Measurements from ENCODE around the gene ACTA2. TPM values are rescaled to one million over a fixed set of nuclear protein-coding genes. Genes with fewer than 3 reads are reported as not detected.

ACTA2 gene
- total RNA-seq, 1 experiment from 2014 or later = 25.4 TPM

DNA sequence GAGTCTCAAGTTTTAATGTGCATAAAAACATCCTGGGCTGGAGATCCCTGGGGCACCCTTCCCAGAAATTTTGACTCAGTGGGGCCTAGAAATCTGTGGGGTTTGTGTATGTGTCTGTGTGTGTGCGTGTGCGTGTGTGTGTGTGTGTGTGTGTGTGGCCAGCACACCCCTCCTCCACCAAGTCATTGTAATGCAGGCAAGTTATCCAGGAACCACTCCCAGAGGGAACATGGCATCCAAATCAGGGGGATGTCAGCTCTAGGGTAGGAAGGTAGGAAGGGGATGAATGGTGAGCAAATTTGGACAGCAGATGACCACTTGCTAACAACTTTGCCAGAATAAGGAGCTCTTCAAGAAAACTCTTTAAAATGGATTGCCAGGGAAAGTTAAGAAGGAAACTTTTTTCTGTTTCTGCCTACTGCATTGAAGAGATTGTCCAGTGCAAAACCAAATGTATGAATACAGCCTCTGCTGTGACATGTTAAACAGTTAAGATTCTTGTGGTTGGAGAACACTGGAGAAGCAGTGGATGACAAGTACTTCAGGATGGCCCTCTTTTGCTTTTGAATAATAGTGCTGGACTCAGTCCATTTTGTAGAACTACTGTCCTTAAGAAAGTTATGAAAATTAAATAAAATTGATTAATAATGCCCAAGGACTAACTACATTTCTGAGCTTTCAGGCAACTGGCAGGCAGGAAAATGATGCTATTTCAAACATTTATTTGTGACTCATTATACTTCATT, 60.2 kb downstream of the ACTA2 start:
- no peak for DNase-seq (ENCODE audit: unreplicated experiment)
- Mint-ChIP-seq H3K9me3 (ENCODE audit: unreplicated experiment) (no peaks in the 10 kb centered on the region), H3K27ac (ENCODE audit: low read depth, unreplicated experiment) (no peak overlapping the region), H3K36me3 (ENCODE audit: insufficient read depth, unreplicated experiment) (peaks cover 9% of the 10 kb centered on the region), H3K4me1 (ENCODE audit: insufficient read depth, unreplicated experiment) (peaks cover 28% of the 10 kb centered on the region), H3K4me3 (ENCODE audit: unreplicated experiment) (no peak overlapping the region), H3K27me3 (ENCODE audit: insufficient read depth, unreplicated experiment) (no peaks in the 10 kb centered on the region)
- ChIA-PET POLR2A (interaction anchor here (0.7 to 4.9 kb wide), 4 partner anchors 8 to 47 kb away, joined by 3 to 34 read pairs (median 6); partner anchors contain the start of gene STAMBPL1), CTCF (interaction anchor here (0.6 to 1.8 kb wide), 2 partner anchors 8 to 41 kb away, joined by 3 to 5 read pairs; no protein-coding TSS in a partner anchor)
- TF ChIP-seq, protein P1, sequence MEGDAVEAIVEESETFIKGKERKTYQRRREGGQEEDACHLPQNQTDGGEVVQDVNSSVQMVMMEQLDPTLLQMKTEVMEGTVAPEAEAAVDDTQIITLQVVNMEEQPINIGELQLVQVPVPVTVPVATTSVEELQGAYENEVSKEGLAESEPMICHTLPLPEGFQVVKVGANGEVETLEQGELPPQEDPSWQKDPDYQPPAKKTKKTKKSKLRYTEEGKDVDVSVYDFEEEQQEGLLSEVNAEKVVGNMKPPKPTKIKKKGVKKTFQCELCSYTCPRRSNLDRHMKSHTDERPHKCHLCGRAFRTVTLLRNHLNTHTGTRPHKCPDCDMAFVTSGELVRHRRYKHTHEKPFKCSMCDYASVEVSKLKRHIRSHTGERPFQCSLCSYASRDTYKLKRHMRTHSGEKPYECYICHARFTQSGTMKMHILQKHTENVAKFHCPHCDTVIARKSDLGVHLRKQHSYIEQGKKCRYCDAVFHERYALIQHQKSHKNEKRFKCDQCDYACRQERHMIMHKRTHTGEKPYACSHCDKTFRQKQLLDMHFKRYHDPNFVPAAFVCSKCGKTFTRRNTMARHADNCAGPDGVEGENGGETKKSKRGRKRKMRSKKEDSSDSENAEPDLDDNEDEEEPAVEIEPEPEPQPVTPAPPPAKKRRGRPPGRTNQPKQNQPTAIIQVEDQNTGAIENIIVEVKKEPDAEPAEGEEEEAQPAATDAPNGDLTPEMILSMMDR (IDR thresholded peaks at IDR 0.05; ENCODE audit: unreplicated experiment) = no peak
- intact Hi-C loops (cut with micrococcal nuclease) = no loop called here
- no TSS peak for BruUV-seq (replicated peaks)

DNA sequence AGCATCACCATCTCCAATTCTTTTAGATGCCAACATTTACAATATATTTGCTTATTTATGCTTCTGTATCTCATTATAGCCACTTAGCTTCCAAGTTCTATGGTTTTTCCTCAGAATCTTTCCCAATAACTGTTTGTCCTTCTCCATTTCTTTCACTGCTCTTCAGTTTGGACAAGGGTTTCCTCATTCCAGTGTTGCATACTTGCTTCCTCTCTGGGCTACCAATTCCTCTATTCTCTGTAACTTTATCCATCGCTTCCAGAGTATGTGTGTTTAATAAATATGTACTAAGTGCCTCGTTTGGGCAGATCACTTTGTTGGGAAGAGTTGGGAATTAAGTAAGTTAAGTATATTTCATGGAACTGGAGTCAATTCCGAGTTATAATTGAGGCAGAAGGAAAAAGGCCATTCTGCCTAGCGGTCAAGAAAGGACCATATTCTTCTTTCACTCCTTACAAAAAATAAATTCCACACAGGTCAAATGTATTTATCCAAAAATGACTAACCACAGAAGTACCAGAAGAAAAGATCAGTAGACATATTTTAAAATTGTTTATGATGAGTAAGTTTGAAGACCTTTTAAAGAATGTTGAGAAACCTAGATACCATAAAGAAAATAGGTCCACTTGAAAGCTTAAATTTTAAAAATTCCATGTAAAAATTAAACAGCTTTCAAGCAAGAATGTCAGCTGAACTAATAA, 61.7 kb downstream of the ACTA2 start:
- no peak for DNase-seq (ENCODE audit: unreplicated experiment)
- Mint-ChIP-seq H3K4me1 (ENCODE audit: insufficient read depth, unreplicated experiment) (peaks cover 18% of the 10 kb centered on the region), H3K27me3 (ENCODE audit: insufficient read depth, unreplicated experiment) (no peaks in the 10 kb centered on the region), H3K27ac (ENCODE audit: low read depth, unreplicated experiment) (no peak overlapping the region), H3K9me3 (ENCODE audit: unreplicated experiment) (no peaks in the 10 kb centered on the region), H3K36me3 (ENCODE audit: insufficient read depth, unreplicated experiment) (peaks cover 9% of the 10 kb centered on the region), H3K4me3 (ENCODE audit: unreplicated experiment) (no peak overlapping the region)
- intact Hi-C loops (cut with micrococcal nuclease) = no loop called here
- no TSS peak for BruUV-seq (replicated peaks)
- POLR2A ChIA-PET = interaction anchor here (0.7 to 2.1 kb wide), 2 partner anchors 11 to 1043 kb away, joined by 3 to 7 read pairs; partner anchors contain the start of gene STAMBPL1
- TF ChIP-seq, protein P1 (IDR thresholded peaks at IDR 0.05; ENCODE audit: unreplicated experiment) = no peak
- CTCF ChIA-PET = interaction anchor here (0.5 kb wide), 1 partner anchor 80 kb away, joined by 3 read pairs; no protein-coding TSS in a partner anchor

DNA sequence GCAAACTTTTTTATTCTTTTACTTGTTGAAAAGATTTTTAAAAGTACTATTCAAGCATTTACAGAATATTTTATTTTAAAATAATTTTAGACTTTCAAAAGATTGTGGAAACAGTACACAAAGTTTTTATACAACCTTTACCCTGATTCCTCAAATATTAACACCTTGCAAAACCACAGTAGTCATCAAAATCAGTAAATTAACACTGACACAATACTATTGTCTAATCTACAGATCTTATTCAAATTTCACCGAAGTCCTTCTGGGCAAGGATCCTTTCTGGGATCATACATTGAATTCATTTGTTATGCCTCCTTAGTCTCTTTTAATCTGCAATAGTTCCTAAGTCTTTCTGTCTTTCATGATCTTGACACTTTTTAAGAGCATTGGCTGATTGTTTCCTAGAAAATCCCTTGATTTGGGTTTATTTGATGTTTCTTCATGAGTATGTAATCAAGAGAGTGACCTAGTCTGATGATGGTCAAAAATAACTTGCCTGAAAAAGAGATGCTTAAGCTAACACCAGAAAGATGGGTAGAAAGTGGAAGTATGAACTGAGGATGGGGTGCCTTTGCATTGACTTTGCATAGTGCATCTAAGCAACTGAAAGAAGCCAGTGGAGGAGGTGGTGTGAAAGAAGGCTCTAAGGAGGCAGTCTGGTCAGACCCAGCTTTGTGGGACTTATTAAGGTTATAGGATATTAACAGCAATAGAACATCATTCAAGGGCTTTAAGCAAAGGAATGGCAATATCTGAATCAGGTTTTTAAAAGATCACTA, 62.8 kb downstream of the ACTA2 start:
- Mint-ChIP-seq H3K9me3 (ENCODE audit: unreplicated experiment) (no peaks in the 10 kb centered on the region), H3K4me1 (ENCODE audit: insufficient read depth, unreplicated experiment) (peaks cover 18% of the 10 kb centered on the region), H3K27me3 (ENCODE audit: insufficient read depth, unreplicated experiment) (no peaks in the 10 kb centered on the region), H3K36me3 (ENCODE audit: insufficient read depth, unreplicated experiment) (peaks cover 9% of the 10 kb centered on the region), H3K27ac (ENCODE audit: low read depth, unreplicated experiment) (no peak overlapping the region), H3K4me3 (ENCODE audit: unreplicated experiment) (no peak overlapping the region)
- BruUV-seq (replicated peaks) = no TSS peak
- CTCF ChIA-PET = interaction anchor here (0.6 kb wide), 1 partner anchor 45 kb away, joined by 3 read pairs; no protein-coding TSS in a partner anchor
- no peak for DNase-seq (ENCODE audit: unreplicated experiment)
- intact Hi-C loops (cut with micrococcal nuclease) = no loop called here
- POLR2A ChIA-PET = interaction anchor here (1.0 kb wide), 1 partner anchor 10 kb away, joined by 5 read pairs; the partner anchor contains the start of gene STAMBPL1
- TF ChIP-seq, protein P1 (IDR thresholded peaks at IDR 0.05; ENCODE audit: unreplicated experiment) = no peak
